GM12874 (cell line): ENCODE measurements around the gene DLAT.

Experiments
- CTCF ChIP-seq: IDR thresholded peaks from 2 replicates; pipeline ENCODE4 v1.5.1; 2011; ENCODE audit warnings: low read depth, mild to moderate bottlenecking, control low read depth, low read length, moderate library complexity; ENCODE audit not compliant: insufficient read depth

Gene DLAT

DNA sequence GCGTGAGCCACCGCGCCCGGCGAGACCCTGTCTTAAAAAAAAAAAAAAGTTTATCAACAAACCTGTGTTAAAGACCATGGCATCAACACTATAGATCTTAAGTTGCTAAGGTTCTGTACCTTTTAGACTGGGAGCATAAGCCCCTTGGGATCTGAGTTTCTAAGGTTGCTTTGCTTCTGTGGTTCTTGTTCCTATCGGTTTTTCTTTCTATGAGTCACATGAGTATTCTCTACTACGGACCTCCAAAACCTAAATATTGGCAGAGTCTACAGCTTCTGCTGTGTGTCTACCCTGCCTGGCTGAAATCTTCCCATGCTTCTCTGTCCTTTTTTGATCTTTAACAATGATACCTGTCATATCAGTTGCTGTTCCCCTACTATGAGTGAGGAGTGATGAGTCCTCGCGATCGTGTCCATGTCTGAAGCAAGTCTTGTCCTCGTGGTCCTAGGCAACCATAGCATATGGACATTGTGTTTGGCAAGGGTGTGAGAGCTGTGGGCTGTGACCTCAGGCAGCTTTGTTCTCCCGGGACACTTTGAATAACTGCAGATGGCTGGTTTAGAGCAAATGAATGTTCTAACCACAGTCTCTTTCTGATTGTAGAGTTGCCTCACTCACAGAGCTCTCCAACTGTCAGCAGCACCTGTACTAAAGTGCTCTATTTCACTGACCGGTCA, 9.0 kb upstream of the DLAT start:
- no peak for TF ChIP-seq CTCF

DNA sequence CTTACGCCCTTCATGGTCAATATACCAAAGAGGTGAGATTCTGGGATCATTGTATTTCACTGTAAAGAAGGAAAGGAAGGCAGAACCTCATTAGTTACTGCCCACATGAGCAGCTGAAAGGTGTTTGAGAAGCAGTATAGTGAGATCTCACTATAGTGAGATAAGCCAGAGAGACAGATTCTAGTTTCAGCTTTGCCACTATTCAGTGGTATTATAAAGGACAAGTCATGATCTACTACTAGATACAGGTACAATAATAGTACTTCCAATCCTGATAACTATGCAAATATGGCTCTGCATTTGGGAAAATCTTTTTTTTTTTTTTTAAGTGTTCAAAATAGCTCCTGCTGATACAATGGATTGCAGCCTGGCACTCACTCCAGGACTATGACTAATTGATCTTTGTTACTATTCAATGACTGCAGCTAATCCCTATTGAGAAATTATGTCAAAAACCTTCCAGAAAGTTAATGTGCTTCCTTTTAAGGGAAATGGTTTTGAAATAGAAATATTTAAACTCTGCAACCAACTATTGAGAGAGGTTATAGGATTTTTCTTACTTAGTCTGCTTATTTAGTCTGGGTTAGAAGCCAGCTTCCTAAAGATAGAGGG, 8.3 kb upstream of the DLAT start:
- TF ChIP-seq CTCF = no peak

DNA sequence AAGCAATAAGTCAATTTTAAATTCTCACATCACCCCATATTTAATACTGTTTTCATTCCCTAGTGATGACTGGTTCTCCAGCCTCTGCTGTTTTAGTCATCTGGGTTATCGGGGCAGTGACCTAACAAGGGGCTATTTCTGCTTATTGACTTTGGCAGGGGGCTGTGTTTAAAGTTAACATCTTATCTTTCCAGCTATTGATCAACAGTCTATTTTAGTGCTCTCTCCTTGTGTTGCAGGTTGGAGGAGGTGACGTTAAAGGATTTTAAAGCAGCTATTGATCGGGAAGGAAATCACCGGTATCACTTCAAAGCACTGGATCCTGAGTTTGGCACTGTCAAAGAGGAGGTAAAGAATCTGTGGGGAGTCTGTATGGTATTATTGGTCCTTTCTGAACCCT, 7.7 kb upstream of the DLAT start:
- TF ChIP-seq CTCF = no peak

DNA sequence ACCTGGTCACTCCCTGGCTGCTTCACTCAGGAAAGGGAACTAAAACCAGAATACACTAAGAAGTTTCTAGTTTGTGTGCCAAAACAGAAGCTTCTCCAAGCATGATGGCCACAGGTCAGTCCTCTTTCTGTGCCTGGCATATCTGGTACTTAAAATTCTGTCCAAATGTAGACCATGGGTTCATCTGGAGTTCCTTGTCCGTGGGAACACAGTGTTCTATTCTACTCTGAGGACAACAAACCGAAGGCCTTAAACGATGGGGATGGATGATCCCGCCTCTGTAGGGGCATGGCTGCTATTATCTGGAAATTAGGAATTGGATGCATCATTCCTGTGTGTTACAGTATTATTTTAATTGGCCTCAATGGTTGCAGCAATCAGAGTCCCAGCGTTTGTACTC, 6.1 kb upstream of the DLAT start:
- no peak for TF ChIP-seq CTCF

- no peak for TF ChIP-seq CTCF
Observed at GRCh38 chr11:112023104-112023503, 2.1 kb upstream of the DLAT start.

- no peak for TF ChIP-seq CTCF
Observed at GRCh38 chr11:112024178-112024772, 933 bp upstream of the DLAT start.

DNA sequence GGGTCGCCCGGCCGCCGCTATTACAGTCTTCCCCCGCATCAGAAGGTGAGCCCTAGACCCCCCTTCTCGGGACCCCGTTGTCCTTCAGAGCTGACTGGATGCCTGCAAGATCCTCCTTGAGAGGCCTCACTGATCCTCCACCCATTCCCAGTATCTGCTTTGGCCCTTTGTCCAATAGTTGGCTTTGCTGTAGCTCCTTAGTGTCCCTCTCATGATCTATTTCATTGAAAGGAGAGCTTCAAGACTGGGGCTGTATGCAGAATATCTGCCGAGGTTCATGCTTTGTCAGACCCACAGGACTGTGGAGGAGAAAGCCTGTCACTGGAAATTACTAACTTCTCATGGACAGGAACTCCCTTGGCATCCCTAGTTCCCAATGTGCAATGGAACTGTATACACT, 499 bp downstream of the DLAT start:
- no peak for TF ChIP-seq CTCF
